Trophoblast cell (in vitro differentiated cells and primary cell): ENCODE results near the gene SEMA4A.
"Not testable (repeated sequence)": the region's sequence is repeated elsewhere in the genome, so short reads cannot be mapped to it uniquely, and the experiment has no call there.

Source experiments
- DNase-seq, 2 donors: peaks; one replicate each; pipeline ENCODE4 v3.0.0-alpha.2; 2016
- H2AFZ ChIP-seq: 2 replicates; pipeline ENCODE4 v1.6.1; 2013; ENCODE audit warnings: low read length, moderate library complexity, mild to moderate bottlenecking; ENCODE audit not compliant: insufficient read depth, poor library complexity
- H2AK5ac ChIP-seq: 2 replicates; pipeline ENCODE4 v1.6.1; 2013; ENCODE audit warnings: mild to moderate bottlenecking, low read length
- H2BK120ac ChIP-seq: 2 replicates; pipeline ENCODE4 v1.6.1; 2013; ENCODE audit warnings: low read length, mild to moderate bottlenecking, moderate library complexity; ENCODE audit not compliant: insufficient read depth, poor library complexity
- H2BK12ac ChIP-seq: 2 replicates; pipeline ENCODE4 v1.6.1; 2013; ENCODE audit warnings: mild to moderate bottlenecking, low read length, moderate library complexity
- H2BK5ac ChIP-seq: 2 replicates; pipeline ENCODE4 v1.6.1; 2013; ENCODE audit warnings: low read length, low read depth, moderate library complexity, mild to moderate bottlenecking; ENCODE audit not compliant: poor library complexity
- H3K14ac ChIP-seq: 2 replicates; pipeline ENCODE4 v1.6.1; 2013; ENCODE audit warnings: mild to moderate bottlenecking, low read length
- H3K18ac ChIP-seq: 2 replicates; pipeline ENCODE4 v1.6.1; 2013; ENCODE audit warnings: mild to moderate bottlenecking, low read length
- H3K23ac ChIP-seq: 2 replicates; pipeline ENCODE4 v1.6.1; 2013; ENCODE audit warnings: low read length
- H3K27ac ChIP-seq: 2 replicates; pipeline ENCODE4 v1.5.1; 2013; ENCODE audit warnings: low read depth, mild to moderate bottlenecking, inconsistent platforms, low read length, moderate library complexity
- H3K27me3 ChIP-seq: 2 replicates; pipeline ENCODE4 v1.6.1; 2013; ENCODE audit warnings: inconsistent platforms, mild to moderate bottlenecking, low read length, moderate library complexity; ENCODE audit not compliant: insufficient read depth
- H3K36me3 ChIP-seq, 2 experiments: 1 replicate in 1 of 2; 2 replicates in 1 of 2; pipeline ENCODE4 v1.6.1; 2013; ENCODE audit warnings: low read length in 2 of 2, mild to moderate bottlenecking in 2 of 2, moderate library complexity in 1 of 2; ENCODE audit not compliant: insufficient read depth in 2 of 2, control insufficient read depth in 1 of 2
- H3K4ac ChIP-seq: 2 replicates; pipeline ENCODE4 v1.6.1; 2013; ENCODE audit warnings: low read depth, mild to moderate bottlenecking, low read length, moderate library complexity
- H3K4me1 ChIP-seq, 2 experiments: 1 replicate in 1 of 2; 2 replicates in 1 of 2; pipeline ENCODE4 v1.6.1; 2013; ENCODE audit warnings: low read length in 2 of 2, mild to moderate bottlenecking in 2 of 2, moderate library complexity in 1 of 2; ENCODE audit not compliant: insufficient read depth in 2 of 2, control insufficient read depth in 1 of 2
- H3K4me2 ChIP-seq: 2 replicates; pipeline ENCODE4 v1.6.1; 2013; ENCODE audit warnings: inconsistent platforms, mild to moderate bottlenecking, low read length, moderate library complexity
- H3K4me3 ChIP-seq: 2 replicates; pipeline ENCODE4 v1.5.1; 2013; ENCODE audit warnings: mild to moderate bottlenecking, low read depth, low read length, inconsistent platforms
- H3K79me1 ChIP-seq: one replicate; pipeline ENCODE4 v1.6.1; 2013; ENCODE audit warnings: low read length
- H3K79me2 ChIP-seq: 2 replicates; pipeline ENCODE4 v1.6.1; 2013; ENCODE audit warnings: low read length, mild to moderate bottlenecking; ENCODE audit not compliant: control insufficient read depth, insufficient read depth, poor library complexity
- H3K9ac ChIP-seq: 2 replicates; pipeline ENCODE4 v1.6.1; 2013; ENCODE audit warnings: mild to moderate bottlenecking, low read length
- H3K9me3 ChIP-seq: 2 replicates; pipeline ENCODE4 v1.6.1; 2013; ENCODE audit warnings: low read depth, mild to moderate bottlenecking, control low read depth, inconsistent platforms, low read length; ENCODE audit not compliant: insufficient read depth
- H4K12ac ChIP-seq: 2 replicates; pipeline ENCODE4 v1.6.1; 2013; ENCODE audit warnings: low read depth, mild to moderate bottlenecking, low read length, moderate library complexity
- H4K8ac ChIP-seq: 2 replicates; pipeline ENCODE4 v1.6.1; 2013; ENCODE audit warnings: low read depth, mild to moderate bottlenecking, low read length, moderate library complexity
- H4K91ac ChIP-seq: one replicate; pipeline ENCODE4 v1.6.1; 2013; ENCODE audit warnings: low read depth, mild to moderate bottlenecking, low read length, moderate library complexity
- whole genome bisulfite sequencing: extraction: QIAGEN DNeasy Blood & Tissue Kit; methylation state at CpG from one replicate; pipeline ENCODE4 v1.1.7; 2013; ENCODE audit warnings: missing lambda C conversion rate; ENCODE audit not compliant: insufficient read length, insufficient coverage; ENCODE audit errors: extremely low coverage; 5-methylcytosine and 5-hydroxymethylcytosine counted together

The SEMA4A gene

GRCh38 chr1:156177919-156178654, 24.7 kb downstream of the SEMA4A start:
- Histone ChIP-seq H3K4ac (no peak overlapping the region), H3K14ac (no peak overlapping the region), H3K79me1 (peaks cover 3% of the 10 kb centered on the region), H3K36me3 (no peaks in the 10 kb centered on the region), H4K12ac (no peak overlapping the region), H3K4me1 (peaks cover 2 to 5% of the 10 kb centered on the region in 2 experiments), H3K4me2 (no peak overlapping the region), H2BK120ac (no peak overlapping the region), H3K79me2 (no peaks in the 10 kb centered on the region), H3K27me3 (no peaks in the 10 kb centered on the region), H4K91ac (no peak overlapping the region), H3K4me3 (no peak overlapping the region), H2BK12ac (peak overlapping the region; percentile 57), H3K27ac (no peak overlapping the region), H3K9ac (no peak overlapping the region), H4K8ac (no peak overlapping the region), H3K23ac (no peak overlapping the region), H2AFZ (no peak overlapping the region), H2AK5ac (no peak overlapping the region), H3K9me3 (no peaks in the 10 kb centered on the region), H2BK5ac (no peak overlapping the region), H3K18ac (no peak overlapping the region)
- WGBS = 100% methylated on average over 1 of the region's 7 CpGs
- DNase-seq = no peak

GRCh38 chr1:156180471-156180870, 27.1 kb downstream of the SEMA4A start:
- H3K27ac ChIP-seq = no peak overlapping the region
- no peak overlapping the region for H3K4me3 ChIP-seq
- no CpG with 5 or more reads among the region's 3 CpGs for WGBS
- H4K8ac ChIP-seq = no peak overlapping the region
- H2AK5ac ChIP-seq = no peak overlapping the region
- H3K4ac ChIP-seq = no peak overlapping the region
- H3K4me2 ChIP-seq = no peak overlapping the region
- H3K9ac ChIP-seq = no peak overlapping the region
- H2BK120ac ChIP-seq = peak overlapping the region; percentile 37
- H3K4me1 ChIP-seq = peaks cover 2 to 5% of the 10 kb centered on the region in 2 experiments
- peaks cover 3% of the 10 kb centered on the region for H3K79me1 ChIP-seq
- H4K12ac ChIP-seq = no peak overlapping the region
- H4K91ac ChIP-seq = no peak overlapping the region
- H2BK12ac ChIP-seq = no peak overlapping the region
- H3K23ac ChIP-seq = no peak overlapping the region
- DNase-seq = no peak
- H3K27me3 ChIP-seq = no peaks in the 10 kb centered on the region
- H3K9me3 ChIP-seq = no peaks in the 10 kb centered on the region
- no peak overlapping the region for H2AFZ ChIP-seq
- H3K18ac ChIP-seq = no peak overlapping the region
- no peaks in the 10 kb centered on the region for H3K79me2 ChIP-seq
- H2BK5ac ChIP-seq = no peak overlapping the region
- H3K36me3 ChIP-seq = no peaks in the 10 kb centered on the region
- no peak overlapping the region for H3K14ac ChIP-seq

GRCh38 chr1:156181391-156181924, 28.1 kb downstream of the SEMA4A start:
- H2AK5ac ChIP-seq, H3K27me3 ChIP-seq, H3K79me2 ChIP-seq, H3K4me1 ChIP-seq, H4K12ac ChIP-seq, H3K79me1 ChIP-seq, H2BK12ac ChIP-seq, H3K23ac ChIP-seq, DNase-seq, H4K8ac ChIP-seq, H3K14ac ChIP-seq, H3K9ac ChIP-seq, H3K36me3 ChIP-seq, H3K4ac ChIP-seq, H3K4me2 ChIP-seq, H3K4me3 ChIP-seq, H3K9me3 ChIP-seq, H2AFZ ChIP-seq, H3K18ac ChIP-seq: not testable (repeated sequence)
- H4K91ac ChIP-seq = peak overlapping the region; percentile 33
- H3K27ac ChIP-seq = peak overlapping the region; percentile 11
- peak overlapping the region; percentile 57 for H2BK120ac ChIP-seq
- peak overlapping the region; percentile 52 for H2BK5ac ChIP-seq
- no CpG with 5 or more reads among the region's 8 CpGs for WGBS

- not testable (repeated sequence) for H3K27me3 ChIP-seq, H3K4me3 ChIP-seq, H3K27ac ChIP-seq, H3K4me1 ChIP-seq, H3K4ac ChIP-seq, H3K18ac ChIP-seq, H3K79me1 ChIP-seq, H3K79me2 ChIP-seq, H2AK5ac ChIP-seq, H3K36me3 ChIP-seq, DNase-seq, H3K23ac ChIP-seq, H3K14ac ChIP-seq, H3K9ac ChIP-seq, H3K4me2 ChIP-seq, H2BK5ac ChIP-seq, H4K12ac ChIP-seq, H2AFZ ChIP-seq, H3K9me3 ChIP-seq
- Histone ChIP-seq H2BK12ac (peak overlapping the region; percentile 2), H4K91ac (peak overlapping the region; percentile 68), H4K8ac (peak overlapping the region; percentile 60), H2BK120ac (peak overlapping the region; percentile 7)
- WGBS = no CpG with 5 or more reads among the region's 12 CpGs
These were observed 28.8 kb downstream of the SEMA4A start for GRCh38 chr1:156182010-156182779.
